ENCODE data around the gene RSRP1. TPM values are rescaled to one million over a fixed set of nuclear protein-coding genes. Genes with fewer than 3 reads are reported as not detected.
A peak's percentile ranks its signal among the peaks of the same experiment; 100 is the strongest.

RSRP1 gene
- total and polyA plus RNA-seq, 2 of the 4 experiments (the other 2 are of a cell fraction): 71.0 TPM

DNA sequence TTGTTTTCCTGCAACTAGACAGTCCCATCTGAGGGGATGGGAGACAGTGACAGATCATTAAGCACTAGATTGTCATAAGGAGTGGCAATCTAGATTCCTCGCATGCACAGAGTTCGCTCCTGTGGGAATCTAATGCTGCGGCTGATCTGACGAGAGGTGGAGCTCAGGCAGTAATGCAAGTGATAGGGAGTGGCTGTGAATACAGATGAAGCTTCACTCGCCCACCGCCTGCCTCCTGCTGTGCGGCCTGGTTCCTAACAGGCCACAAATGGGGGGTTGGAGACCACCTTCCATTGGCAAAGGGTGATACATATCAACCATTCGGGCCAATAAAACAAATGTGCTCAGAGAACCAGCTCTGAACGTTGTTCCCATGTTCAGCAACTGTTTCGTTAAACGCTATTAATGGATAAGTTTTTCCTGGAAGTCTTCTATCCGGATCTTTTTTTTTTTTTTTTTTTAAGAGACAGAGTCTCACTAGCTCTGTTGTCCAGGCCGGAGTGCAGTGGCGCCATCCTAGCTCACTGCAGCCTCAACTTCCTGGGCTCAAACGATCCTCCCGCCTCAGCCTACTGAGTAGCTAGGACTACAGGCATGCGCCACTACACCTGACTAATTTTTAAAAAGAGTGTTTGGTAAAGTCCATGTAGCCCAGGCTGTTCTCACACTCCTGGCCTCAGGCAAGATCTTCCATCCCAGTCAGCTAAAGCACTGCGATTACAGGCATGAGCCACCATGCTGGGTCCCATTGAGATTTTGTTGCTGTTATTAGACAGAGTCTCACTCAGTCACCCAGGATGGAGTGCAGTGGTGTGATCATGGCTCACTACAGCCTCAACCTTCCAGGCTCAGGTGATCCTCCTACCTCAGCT lies 8.7 kb upstream of the RSRP1 start (continued):
- no peak for TF ChIP-seq RFX5 (IDR thresholded peaks at IDR 0.05; ENCODE audit: low read depth, low read length)

GRCh38 chr1:25253911-25254310 lies 6.7 kb upstream of the RSRP1 start:
- ChIA-PET CTCF (interaction anchor here (0.6 to 0.7 kb wide), 2 partner anchors 14 to 42 kb away, joined by 3 to 4 read pairs; no protein-coding TSS in a partner anchor), POLR2A (ENCODE audit: unreplicated experiment) (no interaction called here)
- H4K8ac ChIP-seq (ENCODE audit: low read depth in 2 of 2, low read length in 2 of 2): peak overlapping the region in 1 of 2 experiments; percentile 48; a peak in 2 of 4 replicates
- peak overlapping the region; percentile 45 for H2BK20ac ChIP-seq (ENCODE audit: low read depth, low read length)
- H3K79me1 ChIP-seq (ENCODE audit: low read depth in 1 of 2, low read length in 2 of 2): peaks cover 21 to 43% of the 10 kb centered on the region in 2 experiments
- no peaks in the 10 kb centered on the region for H3K36me3 ChIP-seq (ENCODE audit: control insufficient read depth, insufficient read depth, low read length)
- H3K27ac ChIP-seq (ENCODE audit: insufficient read depth, low read length): no peak overlapping the region; the same call in 1 of the 2 replicates
- H3K4me2 ChIP-seq (ENCODE audit: low read depth, low read length): peak overlapping the region; percentile 28; the same call in 1 of the 2 replicates
- no CpG with 5 or more reads among the region's 2 CpGs for WGBS, 2 experiments (ENCODE audit: extremely low coverage in 2 of 2, insufficient read length in 1 of 2)
- H2AFZ ChIP-seq (replicated peaks; ENCODE audit: low read length, poor library complexity): no peak overlapping the region
- intact Hi-C loops (cut with micrococcal nuclease) (no loop called here), in situ Hi-C loops (cut with MboI; ENCODE audit: low sequenced_read_pairs) (no loop called here), dilution Hi-C loops (cut with HindIII; ENCODE audit: low sequenced_read_pairs, unreplicated experiment) (no loop called here)
- no peaks in the 10 kb centered on the region for H3K9me3 ChIP-seq (ENCODE audit: control insufficient read depth, insufficient read depth, low read length)
- H2BK120ac ChIP-seq (ENCODE audit: low read depth, low read length): peak overlapping the region; percentile 24; the same call in 1 of the 2 replicates
- no peak overlapping the region for H2AK9ac ChIP-seq (replicated peaks; ENCODE audit: low read depth, low read length, poor library complexity)
- peak overlapping the region; percentile 57 for H2BK5ac ChIP-seq (ENCODE audit: low read depth, low read length, poor library complexity, severe bottlenecking)
- no peak overlapping the region for H2BK15ac ChIP-seq (ENCODE audit: low read depth, low read length)
- no peaks in the 10 kb centered on the region for H4K20me1 ChIP-seq (ENCODE audit: insufficient read depth, low read length)
- H4K91ac ChIP-seq (ENCODE audit: insufficient read depth, low read depth, low read length): no peak overlapping the region
- H2AK5ac ChIP-seq (ENCODE audit: low read depth, low read length): no peak overlapping the region
- peaks cover 6% of the 10 kb centered on the region for H3K4me1 ChIP-seq (ENCODE audit: control insufficient read depth, insufficient read depth, low read length)
- no peaks in the 10 kb centered on the region for H3K27me3 ChIP-seq (ENCODE audit: control insufficient read depth, insufficient read depth, low read length)
- peak; percentile 70 for DNase-seq
- peak; percentile 78 for ATAC-seq (ENCODE audit: low read depth)
- H3K56ac ChIP-seq (ENCODE audit: extremely low read depth, insufficient read depth, low read length): no peak overlapping the region
- H3K14ac ChIP-seq (replicated peaks; ENCODE audit: low read depth, low read length): peak overlapping the region; percentile 75; the same call in 1 of the 2 replicates
- no peak overlapping the region for H4K5ac ChIP-seq (ENCODE audit: low read depth, low read length)
- peak overlapping the region; percentile 18; the same call in 1 of the 2 replicates for H3K23ac ChIP-seq (ENCODE audit: low read depth, low read length)
- no TSS peak for BruUV-seq (replicated peaks)
- peak overlapping the region; percentile 44; the same call in 1 of the 2 replicates for H3K4ac ChIP-seq (ENCODE audit: low read depth, low read length)
- H3K9me1 ChIP-seq (ENCODE audit: insufficient read depth, low read length): peaks cover 20% of the 10 kb centered on the region
- H3K4me3 ChIP-seq (ENCODE audit: insufficient read depth, low read depth, low read length): no peak overlapping the region
- H3K18ac ChIP-seq (ENCODE audit: low read depth, low read length): no peak overlapping the region
- H3K9ac ChIP-seq (ENCODE audit: low read depth, low read length): no peak overlapping the region
- TF ChIP-seq MAFK (IDR thresholded peaks at IDR 0.05; ENCODE audit: low read depth, low read length) (no peak), RFX5 (IDR thresholded peaks at IDR 0.05; ENCODE audit: low read depth, low read length) (no peak), RAD21 (IDR thresholded peaks at IDR 0.05; ENCODE audit: low read length) (no peak), MXI1 (IDR thresholded peaks at IDR 0.05; ENCODE audit: borderline replicate concordance, low read depth, low read length) (no peak), CEBPB (IDR thresholded peaks at IDR 0.05; ENCODE audit: low read depth, low read length) (0 out of 2 replicates have a peak, but pooled peaks have one; percentile 21), POLR2A (IDR thresholded peaks at IDR 0.05; ENCODE audit: low read depth, low read length) (no peak), MAZ (IDR thresholded peaks at IDR 0.05; ENCODE audit: borderline replicate concordance, low read depth, low read length) (no peak), SMC3 (IDR thresholded peaks at IDR 0.05; ENCODE audit: low read depth, low read length) (no peak), USF2 (IDR thresholded peaks at IDR 0.05; ENCODE audit: low read depth, low read length) (0 out of 2 replicates have a peak, but pooled peaks have one; percentile 40), CTCF (conservative IDR thresholded peaks at IDR 0.05; ENCODE audit: low read depth, low read length) (no peak)
- TF ChIP-seq, protein P1, sequence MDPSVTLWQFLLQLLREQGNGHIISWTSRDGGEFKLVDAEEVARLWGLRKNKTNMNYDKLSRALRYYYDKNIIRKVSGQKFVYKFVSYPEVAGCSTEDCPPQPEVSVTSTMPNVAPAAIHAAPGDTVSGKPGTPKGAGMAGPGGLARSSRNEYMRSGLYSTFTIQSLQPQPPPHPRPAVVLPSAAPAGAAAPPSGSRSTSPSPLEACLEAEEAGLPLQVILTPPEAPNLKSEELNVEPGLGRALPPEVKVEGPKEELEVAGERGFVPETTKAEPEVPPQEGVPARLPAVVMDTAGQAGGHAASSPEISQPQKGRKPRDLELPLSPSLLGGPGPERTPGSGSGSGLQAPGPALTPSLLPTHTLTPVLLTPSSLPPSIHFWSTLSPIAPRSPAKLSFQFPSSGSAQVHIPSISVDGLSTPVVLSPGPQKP (IDR thresholded peaks at IDR 0.05; ENCODE audit: borderline replicate concordance, low read depth, low read length): no peak
